Hair follicle dermal papilla cell (primary cell): Measurements from ENCODE around the gene CLEC2D. TPM values are rescaled to one million over a fixed set of nuclear protein-coding genes. Genes with fewer than 3 reads are reported as not detected.

Experiments used
- small RNA-seq: library from RNA; depleted of rRNA; stranded (forward); fragments of <200 nt; gene quantifications from one replicate; pipeline ENCODE3, GENCODE V24; 2012
- total RNA-seq: library from RNA; depleted of rRNA; stranded (reverse); fragments of >200 nt; gene quantifications from 2 replicates; pipeline ENCODE4 v1.2.3, GENCODE V29; 2012

Gene CLEC2D
- 4.1 and 7.0 TPM in 2 replicates for total RNA-seq

GRCh38 chr12:9669534-9669933 is at the start of gene CLEC2D:
Gene CLEC2D (plus strand): TSS chr12:9669713. CDS start chr12:9669735, 22 bp downstream.

GRCh38 chr12:9732921-9733461 is 63.5 kb downstream of the CLEC2D start, which contains the start of gene CLECL1:
Gene CLECL1 (minus strand): TSS chr12:9733097.

Small RNA genes lying within 50 kb of the gene (small RNA-seq; reads per million reads assigned to genes)
- not detected for gene AC010186.4
- not detected for gene RNU6-700P

Other genes starting within 250 kb of the CLEC2D start
- gene KLRB1, start 61.8 kb upstream of the CLEC2D start, total RNA-seq = not detected in 2 replicates
- gene CLECL1, start 63.4 kb downstream of the CLEC2D start, total RNA-seq = not detected in 2 replicates
- not detected in 2 replicates for gene CD69, start 91.2 kb downstream of the CLEC2D start, total RNA-seq
- 0.16 TPM in 1 of 2 replicates, not detected in the other for gene KLRF1, start 157.8 kb downstream of the CLEC2D start, total RNA-seq
- gene CLEC2B, start 199.6 kb downstream of the CLEC2D start, total RNA-seq = 18.8 and 18.9 TPM in 2 replicates
- not detected in 2 replicates for gene KLRF2, start 211.8 kb downstream of the CLEC2D start, total RNA-seq